Measurements from ENCODE around the gene RAB33A.

GRCh38 chrX:130174045-130174704 lies 2.4 kb downstream of the RAB33A start:
- no peak for TF ChIP-seq TARDBP (IDR thresholded peaks at IDR 0.05)
- TF ChIP-seq FOXM1 (IDR thresholded peaks at IDR 0.05; ENCODE audit: borderline replicate concordance), result no peak

Data from HEK293T (cell line).